ENCODE data around the gene ZNHIT6.

The ZNHIT6 gene

DNA sequence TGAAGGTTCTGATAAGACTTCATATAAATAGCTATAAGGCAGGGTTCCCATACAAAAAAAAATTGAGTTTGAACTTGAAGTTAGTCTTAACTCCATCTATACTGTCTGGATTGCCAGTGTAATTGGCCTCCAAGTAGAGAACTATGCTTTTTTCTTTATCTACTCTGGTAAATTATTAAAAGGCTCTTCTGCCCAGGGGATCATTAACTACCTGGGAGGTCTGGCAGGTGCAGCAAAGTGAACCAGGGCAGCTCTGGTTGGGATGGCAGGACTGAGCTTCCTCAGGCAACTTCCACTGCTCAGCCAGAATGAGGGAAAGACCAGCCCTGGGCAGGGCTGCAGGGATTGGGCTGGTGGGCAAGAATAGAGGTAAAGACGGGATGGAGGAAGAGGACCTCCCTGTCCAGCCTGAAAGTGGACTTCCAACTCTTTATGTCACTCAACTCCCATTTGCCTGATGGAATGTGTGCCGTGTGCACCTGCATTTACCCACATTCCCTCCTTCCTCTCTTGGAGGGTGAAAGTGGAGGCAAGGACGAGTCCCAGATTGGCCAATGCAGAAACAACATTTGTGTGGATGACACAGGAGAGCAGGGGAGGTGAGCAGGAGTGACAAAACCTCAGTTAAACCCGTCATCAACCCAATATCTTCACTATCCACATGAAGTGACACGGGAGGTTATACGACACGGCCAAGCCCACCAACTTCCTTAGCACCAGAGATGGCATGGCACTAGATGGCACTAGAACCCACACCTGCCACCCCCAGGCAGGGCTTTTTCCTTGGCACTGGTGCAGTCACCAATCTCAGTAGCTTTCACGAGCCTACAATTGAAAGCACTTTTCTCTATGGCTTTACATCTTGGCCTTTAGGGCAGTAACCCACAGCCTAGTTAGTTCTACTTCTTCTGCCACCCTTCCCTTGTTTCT, 102.5 kb downstream of the ZNHIT6 start:
- TF ChIP-seq, protein P1, sequence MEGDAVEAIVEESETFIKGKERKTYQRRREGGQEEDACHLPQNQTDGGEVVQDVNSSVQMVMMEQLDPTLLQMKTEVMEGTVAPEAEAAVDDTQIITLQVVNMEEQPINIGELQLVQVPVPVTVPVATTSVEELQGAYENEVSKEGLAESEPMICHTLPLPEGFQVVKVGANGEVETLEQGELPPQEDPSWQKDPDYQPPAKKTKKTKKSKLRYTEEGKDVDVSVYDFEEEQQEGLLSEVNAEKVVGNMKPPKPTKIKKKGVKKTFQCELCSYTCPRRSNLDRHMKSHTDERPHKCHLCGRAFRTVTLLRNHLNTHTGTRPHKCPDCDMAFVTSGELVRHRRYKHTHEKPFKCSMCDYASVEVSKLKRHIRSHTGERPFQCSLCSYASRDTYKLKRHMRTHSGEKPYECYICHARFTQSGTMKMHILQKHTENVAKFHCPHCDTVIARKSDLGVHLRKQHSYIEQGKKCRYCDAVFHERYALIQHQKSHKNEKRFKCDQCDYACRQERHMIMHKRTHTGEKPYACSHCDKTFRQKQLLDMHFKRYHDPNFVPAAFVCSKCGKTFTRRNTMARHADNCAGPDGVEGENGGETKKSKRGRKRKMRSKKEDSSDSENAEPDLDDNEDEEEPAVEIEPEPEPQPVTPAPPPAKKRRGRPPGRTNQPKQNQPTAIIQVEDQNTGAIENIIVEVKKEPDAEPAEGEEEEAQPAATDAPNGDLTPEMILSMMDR (IDR thresholded peaks at IDR 0.05; ENCODE audit: low read depth, low read length) = no peak
- no peaks in the 10 kb centered on the region for H3K36me3 ChIP-seq
- no peaks in the 10 kb centered on the region for H3K27me3 ChIP-seq
- no peaks in the 10 kb centered on the region for H3K9me3 ChIP-seq
- DNase-seq = no peak
- no peaks in the 10 kb centered on the region for H3K4me1 ChIP-seq
- H3K4me3 ChIP-seq (ENCODE audit: low read depth, low read length) = no peak overlapping the region

DNA sequence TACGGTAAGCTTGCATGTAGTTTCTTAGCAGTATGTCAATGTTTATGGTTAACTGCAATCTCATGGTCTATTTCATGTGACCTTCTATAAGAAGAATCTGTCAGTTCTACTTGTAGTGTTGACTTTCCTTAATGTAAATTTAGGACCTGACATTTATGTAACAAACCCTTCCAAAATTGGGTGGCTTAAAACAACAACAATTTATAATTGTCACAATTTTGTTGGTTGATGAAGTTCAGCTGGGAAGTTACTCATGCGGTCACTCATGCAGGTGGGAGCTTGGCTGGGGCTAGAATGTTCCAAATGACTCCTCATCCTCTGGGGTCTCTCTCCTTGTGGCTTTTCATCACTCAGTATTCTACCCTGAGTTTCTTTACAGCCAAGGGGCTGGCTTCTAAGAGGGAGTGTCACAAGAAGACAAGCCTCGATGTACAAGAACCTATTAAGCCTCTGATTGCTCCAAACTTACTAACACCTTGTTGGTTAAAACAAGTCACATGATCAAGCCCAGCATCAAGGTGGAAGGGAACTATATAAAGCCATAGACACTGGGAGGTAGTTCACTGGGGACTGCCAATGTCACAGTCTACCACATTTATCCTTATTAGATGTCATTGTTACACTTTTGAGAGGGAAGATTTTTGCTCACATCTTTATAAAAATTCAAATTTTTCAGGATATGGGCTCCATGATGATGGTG, 103.8 kb downstream of the ZNHIT6 start:
- Histone ChIP-seq H3K27me3 (no peaks in the 10 kb centered on the region), H3K36me3 (no peaks in the 10 kb centered on the region), H3K9me3 (no peaks in the 10 kb centered on the region), H3K4me3 (ENCODE audit: low read depth, low read length) (no peak overlapping the region), H3K4me1 (no peaks in the 10 kb centered on the region)
- DNase-seq = no peak
- TF ChIP-seq, protein P1 (IDR thresholded peaks at IDR 0.05; ENCODE audit: low read depth, low read length) = no peak

DNA sequence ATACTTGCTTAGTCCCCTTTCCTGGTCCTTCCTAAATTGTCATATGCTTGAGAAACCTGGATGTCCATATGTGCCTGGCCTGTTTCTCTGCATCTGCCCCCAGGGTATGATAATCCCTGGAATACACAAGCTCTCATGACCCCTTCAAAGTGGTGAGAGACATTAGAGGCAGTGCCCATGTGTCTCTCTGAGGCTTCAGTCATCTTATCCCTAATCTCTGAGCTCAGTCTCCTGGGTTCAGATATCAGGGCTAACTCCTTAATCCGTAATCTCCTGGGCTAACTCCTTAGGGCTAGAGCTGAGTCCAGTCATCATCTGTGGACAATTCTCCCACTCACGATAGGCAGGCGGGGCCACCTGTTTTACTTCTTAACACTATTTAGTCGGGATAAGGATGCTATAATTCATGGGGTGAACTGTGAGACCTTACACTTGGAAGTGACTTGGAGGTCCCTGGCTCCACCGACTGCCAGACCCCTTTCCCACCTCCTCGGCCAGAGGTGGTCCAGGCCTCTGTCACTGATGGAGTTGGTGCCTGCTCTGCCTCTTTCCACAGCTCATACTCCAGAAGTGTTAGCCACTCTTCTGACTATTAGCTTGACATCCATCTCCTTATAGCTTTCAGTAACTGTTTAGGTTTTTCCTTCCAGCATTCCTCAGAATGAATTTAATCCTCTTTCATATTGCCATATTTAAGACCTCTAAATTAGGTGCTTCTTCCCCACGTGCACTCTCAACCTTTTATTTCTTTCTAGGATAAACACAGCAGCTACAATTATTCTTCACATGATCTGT, 105.0 kb downstream of the ZNHIT6 start:
- TF ChIP-seq, protein P1 (IDR thresholded peaks at IDR 0.05; ENCODE audit: low read depth, low read length) = no peak
- no peaks in the 10 kb centered on the region for H3K36me3 ChIP-seq
- DNase-seq = no peak
- no peaks in the 10 kb centered on the region for H3K4me1 ChIP-seq
- H3K9me3 ChIP-seq = no peaks in the 10 kb centered on the region
- no peak overlapping the region for H3K4me3 ChIP-seq (ENCODE audit: low read depth, low read length)
- H3K27me3 ChIP-seq = no peaks in the 10 kb centered on the region

DNA sequence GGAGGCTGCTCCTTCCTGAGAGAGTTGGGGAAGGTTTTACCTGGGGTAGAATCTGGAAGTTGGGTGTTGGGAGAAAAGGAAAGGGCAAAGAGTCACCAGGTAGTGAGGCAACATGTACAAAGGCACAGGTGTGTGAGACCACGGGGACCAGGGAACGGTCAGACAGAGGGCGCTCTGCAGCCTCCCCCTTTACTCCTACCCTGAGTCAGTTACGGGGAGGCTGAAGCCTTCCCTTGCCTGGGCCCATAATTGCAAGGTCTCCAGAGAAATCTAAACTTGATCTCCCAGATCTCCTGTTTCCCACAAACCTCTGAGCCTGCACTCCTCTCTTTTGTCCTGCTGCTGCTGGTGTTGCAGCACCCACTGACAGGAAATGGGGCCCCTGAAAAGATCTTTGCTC, 105.7 kb downstream of the ZNHIT6 start:
- Histone ChIP-seq H3K36me3 (no peaks in the 10 kb centered on the region), H3K4me1 (no peaks in the 10 kb centered on the region), H3K27me3 (no peaks in the 10 kb centered on the region), H3K4me3 (ENCODE audit: low read depth, low read length) (no peak overlapping the region), H3K9me3 (no peaks in the 10 kb centered on the region)
- DNase-seq = no peak
- TF ChIP-seq, protein P1 (IDR thresholded peaks at IDR 0.05; ENCODE audit: low read depth, low read length) = no peak

DNA sequence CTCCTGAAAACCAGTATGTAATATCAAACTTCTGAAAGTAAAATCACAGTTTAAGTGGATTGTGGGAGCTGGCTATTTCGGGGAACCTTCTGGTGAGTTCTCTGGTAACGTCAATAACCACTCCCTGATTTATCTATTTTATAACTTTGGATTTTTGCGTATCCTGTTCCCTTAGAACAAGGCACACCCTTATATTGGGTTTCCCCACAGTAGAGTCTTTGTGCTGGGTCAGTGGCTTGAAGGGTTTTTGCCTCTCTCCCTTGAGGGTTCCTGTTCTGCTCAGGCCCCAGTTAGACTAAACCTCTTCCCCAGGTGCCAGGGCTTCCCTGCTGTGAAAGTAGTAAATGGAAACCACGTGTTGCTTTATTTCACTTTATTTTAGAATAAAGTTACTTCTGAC, 106.3 kb downstream of the ZNHIT6 start:
- DNase-seq = no peak
- no peaks in the 10 kb centered on the region for H3K9me3 ChIP-seq
- H3K4me3 ChIP-seq (ENCODE audit: low read depth, low read length) = no peak overlapping the region
- H3K36me3 ChIP-seq = no peaks in the 10 kb centered on the region
- TF ChIP-seq, protein P1 (IDR thresholded peaks at IDR 0.05; ENCODE audit: low read depth, low read length) = no peak
- H3K4me1 ChIP-seq = no peaks in the 10 kb centered on the region
- H3K27me3 ChIP-seq = no peaks in the 10 kb centered on the region
